Activated B cell treated with CpG ODN at 0.5 μM for 24 hours (primary cell): Measurements from ENCODE around the gene ARL16. TPM values are rescaled to one million over a fixed set of nuclear protein-coding genes. Genes with fewer than 3 reads are reported as not detected.

Experiments
- ATAC-seq: fragments of 200-7000 bp; cut with Tn5 transposase; one replicate; pipeline ENCODE4 v1.10.0; 2021; ENCODE audit warnings: low read depth, mild to moderate bottlenecking, moderate library complexity
- CTCF ChIA-PET: fragments of 350-600 bp; sonication (Branson Sonifier 250); formaldehyde crosslinking; loops from one replicate; lab custom pipeline; 2021; ENCODE audit warnings: antibody characterized with exemption; lab: Charles Lee
- POLR2A ChIA-PET: fragments of 350-600 bp; sonication (Branson Sonifier 250); formaldehyde crosslinking; loops from one replicate; lab custom pipeline; 2021; ENCODE audit warnings: antibody characterized with exemption; lab: Charles Lee
- DNase-seq: peaks from one replicate; pipeline ENCODE4 v3.0.0; 2022
- H3K27ac Mint-ChIP-seq: one replicate; pipeline ENCODE4 v1.8.0; 2020; ENCODE audit warnings: mixed read lengths
- H3K27me3 Mint-ChIP-seq: one replicate; pipeline ENCODE4 v1.8.0; 2021; ENCODE audit warnings: mixed read lengths
- H3K36me3 Mint-ChIP-seq: one replicate; pipeline ENCODE4 v1.8.0; 2021; ENCODE audit warnings: low read depth, mixed read lengths
- H3K4me1 Mint-ChIP-seq: one replicate; pipeline ENCODE4 v1.8.0; 2021; ENCODE audit warnings: mixed read lengths
- H3K4me3 Mint-ChIP-seq: one replicate; pipeline ENCODE4 v1.8.0; 2020; ENCODE audit warnings: mild to moderate bottlenecking, mixed read lengths
- H3K9me3 Mint-ChIP-seq: one replicate; pipeline ENCODE4 v1.8.0; 2020; ENCODE audit warnings: mixed read lengths
- CTCF ChIP-seq: fragments of 200-600 bp; IDR thresholded peaks from one replicate; pipeline ENCODE4 v1.8.0; 2022; ENCODE audit warnings: antibody characterized with exemption, mild to moderate bottlenecking
- intact Hi-C: fragments of 100-400 bp; cut with micrococcal nuclease; formaldehyde crosslinking; loops from one replicate; pipeline ENCODE4 v1.15.1; 2024
- total RNA-seq: library from RNA; stranded (reverse); gene quantifications from 2 replicates; pipeline ENCODE4 v1.2.3, GENCODE V29; 2022

Gene ARL16
- total RNA-seq: 30.7 and 33.3 TPM in 2 replicates

- peak; percentile 97 for ATAC-seq
- no peak for TF ChIP-seq CTCF
- POLR2A ChIA-PET: interaction anchor here (0.6 to 3.1 kb wide), 20 partner anchors 9 to 1229 kb away, joined by 3 to 39 read pairs (median 4); partner anchors contain the start of genes ARHGDIA, CCDC137, CEP131 and DUS1L
- Mint-ChIP-seq H3K36me3 (peaks cover 44% of the 10 kb centered on the region), H3K4me3 (peak within 1 kb of the TSS; percentile 95), H3K27me3 (no peaks in the 10 kb centered on the region), H3K4me1 (peaks cover 34% of the 10 kb centered on the region), H3K27ac (peak within 1 kb of the TSS; percentile 91), H3K9me3 (no peaks in the 10 kb centered on the region)
- intact Hi-C loops: loop anchor here (1.0 to 5.0 kb wide), 5 partner anchors 18 to 773 kb away; partner anchors contain the start of genes CCDC137, MRPL12, NARF and NPLOC4
- peak; percentile 96 for DNase-seq
- CTCF ChIA-PET: interaction anchor here (0.9 to 1.8 kb wide), 3 partner anchors 11 to 19 kb away, joined by 3 to 5 read pairs (median 3); partner anchors contain the start of gene MRPL12
Measured at GRCh38 chr17:81683584-81684441, at the start of gene ARL16, which contains the start of gene HGS. TSS of gene ARL16 (minus strand) at chr17:81683797. CDS start at chr17:81683753, 44 bp downstream. TSS of gene HGS (plus strand) at chr17:81684011. CDS start at chr17:81684067, 56 bp downstream.

GRCh38 chr17:81727324-81728031 lies 43.9 kb upstream of the ARL16 start:
- POLR2A ChIA-PET: interaction anchor here (0.6 kb wide), 1 partner anchor 14 kb away, joined by 3 read pairs; no protein-coding TSS in a partner anchor

GRCh38 chr17:81726004-81726403 lies 42.4 kb upstream of the ARL16 start:
- ChIA-PET POLR2A (interaction anchor here (0.6 to 0.8 kb wide), 3 partner anchors 62 to 312 kb away, joined by 4 to 7 read pairs (median 5); partner anchors contain the start of gene DCXR), CTCF (no interaction called here)
- ATAC-seq: no peak
- H3K27ac Mint-ChIP-seq: no peak overlapping the region
- peaks cover 17% of the 10 kb centered on the region for H3K27me3 Mint-ChIP-seq
- no peaks in the 10 kb centered on the region for H3K4me1 Mint-ChIP-seq
- no peak overlapping the region for H3K4me3 Mint-ChIP-seq
- H3K36me3 Mint-ChIP-seq: no peaks in the 10 kb centered on the region
- DNase-seq: no peak
- no peaks in the 10 kb centered on the region for H3K9me3 Mint-ChIP-seq
- intact Hi-C loops: no loop called here
- no peak for TF ChIP-seq CTCF

More at GRCh38 chr17:81727324-81728031, 43.9 kb upstream of the ARL16 start:
- no peak overlapping the region for H3K4me3 Mint-ChIP-seq
- no peak for TF ChIP-seq CTCF
- H3K4me1 Mint-ChIP-seq: no peaks in the 10 kb centered on the region
- H3K36me3 Mint-ChIP-seq: no peaks in the 10 kb centered on the region
- ATAC-seq (no peak), DNase-seq (no peak)
- no peak overlapping the region for H3K27ac Mint-ChIP-seq
- peaks cover 24% of the 10 kb centered on the region for H3K27me3 Mint-ChIP-seq
- CTCF ChIA-PET: no interaction called here
- no peaks in the 10 kb centered on the region for H3K9me3 Mint-ChIP-seq
- intact Hi-C loops: no loop called here

- no peaks in the 10 kb centered on the region for H3K36me3 Mint-ChIP-seq
- H3K27me3 Mint-ChIP-seq: peaks cover 15% of the 10 kb centered on the region
- no peaks in the 10 kb centered on the region for H3K4me1 Mint-ChIP-seq
- ATAC-seq: no peak
- H3K27ac Mint-ChIP-seq: no peak overlapping the region
- intact Hi-C loops: no loop called here
- H3K9me3 Mint-ChIP-seq: no peaks in the 10 kb centered on the region
- no peak for TF ChIP-seq CTCF
- no peak overlapping the region for H3K4me3 Mint-ChIP-seq
- POLR2A ChIA-PET: interaction anchor here (0.7 to 0.8 kb wide), 3 partner anchors 141 to 785 kb away, joined by 3 to 5 read pairs (median 4); partner anchors contain the start of gene DCXR
- CTCF ChIA-PET: no interaction called here
- no peak for DNase-seq
Measured at GRCh38 chr17:81725439-81725838, 41.8 kb upstream of the ARL16 start.
